HCT116 (cell line): ENCODE data around the gene TMA7.

Experiments used
- EZH2phosphoT487 ChIP-seq: fragments of 200-600 bp; IDR thresholded peaks from 2 replicates; pipeline ENCODE4 v1.6.1; 2018; ENCODE audit warnings: antibody characterized with exemption, borderline replicate concordance
- POLR2AphosphoS5 ChIP-seq: IDR thresholded peaks from 2 replicates; pipeline ENCODE4 v1.6.1; 2011; ENCODE audit warnings: mild to moderate bottlenecking, low read depth, low read length, moderate library complexity

GRCh38 chr3:48416091-48416505 lies 24.0 kb upstream of the TMA7 start:
- no peak for TF ChIP-seq EZH2phosphoT487
- no peak for TF ChIP-seq POLR2AphosphoS5
